Colonic mucosa (tissue), 4 donors: ENCODE results near the gene IL11. TPM values are rescaled to one million over a fixed set of nuclear protein-coding genes. Genes with fewer than 3 reads are reported as not detected.

Experiments
- DNase-seq: peaks from one replicate; pipeline ENCODE4 v3.0.0-alpha.2; 2020
- H3K27ac ChIP-seq: fragments of 200-600 bp; one replicate; pipeline ENCODE4 v1.8.0; 2021
- H3K27me3 ChIP-seq: fragments of 200-600 bp; one replicate; pipeline ENCODE4 v1.8.0; 2021
- H3K36me3 ChIP-seq: fragments of 200-600 bp; one replicate; pipeline ENCODE4 v1.8.0; 2021
- H3K4me1 ChIP-seq: fragments of 200-600 bp; one replicate; pipeline ENCODE4 v1.8.0; 2021; ENCODE audit warnings: mild to moderate bottlenecking
- H3K4me3 ChIP-seq: fragments of 200-600 bp; one replicate; pipeline ENCODE4 v1.8.0; 2021
- H3K9ac ChIP-seq, 2 donors: one replicate each; pipeline ENCODE4 v1.7.0; 2013; ENCODE audit warnings: control low read depth in 2 of 2, low read depth in 2 of 2, low read length in 2 of 2
- H3K9me3 ChIP-seq: fragments of 200-600 bp; one replicate; pipeline ENCODE4 v1.8.0; 2021
- CTCF ChIP-seq: fragments of 200-600 bp; IDR thresholded peaks from one replicate; pipeline ENCODE4 v1.8.0; 2022; ENCODE audit warnings: antibody characterized with exemption, mild to moderate bottlenecking
- intact Hi-C: fragments of 100-400 bp; cut with DNase I; formaldehyde crosslinking; loops from one replicate; pipeline ENCODE4 v1.14.1; 2022
- total RNA-seq, 2 donors: library from RNA; stranded (reverse); fragmentation: NEBNext Ultra II Directional in 1 of 2; extraction: Animal tissue kit (Norgen Biotek cat#: 25700) in 1 of 2; gene quantifications; one replicate each; pipeline ENCODE4 v1.2.1, GENCODE V29; 2021
- donor health status: healthy.
- donor health status: DM: no; HTN: no; CAD: no.
- donor health status: DM: no; HTN: no; CAD: no.

Gene IL11
- total RNA-seq, 2 donors from 2014 or later: 0.64 TPM; not detected in 1

GRCh38 chr19:55373306-55373992, 3.2 kb upstream of the IL11 start:
- TF ChIP-seq CTCF: no peak
- no peak for DNase-seq
- intact Hi-C loops: no loop called here
- Histone ChIP-seq H3K9ac (no peak overlapping the region), H3K4me3 (no peak overlapping the region), H3K36me3 (no peaks in the 10 kb centered on the region), H3K27me3 (peaks cover 48% of the 10 kb centered on the region), H3K27ac (no peak overlapping the region), H3K9me3 (no peaks in the 10 kb centered on the region), H3K4me1 (peaks cover 4% of the 10 kb centered on the region)

DNA sequence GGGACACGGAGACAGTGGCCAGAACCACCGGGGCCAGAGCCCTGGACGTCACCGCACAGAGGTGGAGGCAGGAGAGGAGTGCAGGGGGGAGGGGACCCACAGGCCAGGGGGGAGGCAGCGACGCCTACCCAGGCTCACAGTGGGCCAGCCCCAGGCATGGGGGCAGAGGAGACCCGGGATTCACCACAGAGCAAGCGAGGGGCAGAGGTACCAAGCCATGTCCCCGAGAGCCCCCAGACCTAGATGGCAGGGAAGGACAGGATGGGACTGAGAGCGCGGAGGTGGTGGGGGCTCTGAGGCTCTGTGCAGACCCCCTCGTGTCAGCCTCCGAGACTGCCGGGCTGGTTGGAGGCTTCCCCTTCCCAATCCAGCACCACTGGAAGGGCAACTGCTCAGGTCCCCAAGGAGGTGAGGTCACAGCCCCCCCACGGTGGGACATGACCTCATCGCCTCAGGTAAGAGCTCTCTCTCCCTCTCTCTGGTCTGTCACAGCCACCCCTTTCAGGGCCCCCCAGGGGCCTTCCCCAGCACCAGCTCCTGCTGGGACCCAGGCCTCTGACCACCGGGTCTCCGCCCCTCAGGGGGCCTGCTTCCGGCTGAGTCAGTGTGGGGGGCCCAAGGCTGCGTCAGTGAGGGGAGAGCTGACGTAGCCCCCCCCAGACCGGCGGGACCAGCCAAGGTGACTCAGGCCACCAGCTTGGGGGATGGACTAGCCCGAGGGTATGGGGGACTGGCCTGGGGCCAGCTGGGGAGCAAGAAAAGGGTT, 2.2 kb upstream of the IL11 start:
- intact Hi-C loops: no loop called here
- DNase-seq: no peak
- no peaks in the 10 kb centered on the region for H3K9me3 ChIP-seq
- H3K27me3 ChIP-seq: peaks cover 53% of the 10 kb centered on the region
- H3K4me3 ChIP-seq: no peak overlapping the region
- no peak for TF ChIP-seq CTCF
- peaks cover 4% of the 10 kb centered on the region for H3K4me1 ChIP-seq
- no peak overlapping the region for H3K27ac ChIP-seq
- H3K36me3 ChIP-seq: no peaks in the 10 kb centered on the region
- H3K9ac ChIP-seq: no peak overlapping the region

GRCh38 chr19:55369653-55370304, 484 bp downstream of the IL11 start:
- peaks cover 4% of the 10 kb centered on the region for H3K4me1 ChIP-seq
- H3K4me3 ChIP-seq: peak overlapping the region; percentile 17
- no peak for DNase-seq
- peaks cover 53% of the 10 kb centered on the region for H3K27me3 ChIP-seq
- TF ChIP-seq CTCF: no peak
- intact Hi-C loops: no loop called here
- no peaks in the 10 kb centered on the region for H3K36me3 ChIP-seq
- no peak overlapping the region for H3K27ac ChIP-seq
- H3K9me3 ChIP-seq: no peaks in the 10 kb centered on the region
- H3K9ac ChIP-seq: no peak overlapping the region

DNA sequence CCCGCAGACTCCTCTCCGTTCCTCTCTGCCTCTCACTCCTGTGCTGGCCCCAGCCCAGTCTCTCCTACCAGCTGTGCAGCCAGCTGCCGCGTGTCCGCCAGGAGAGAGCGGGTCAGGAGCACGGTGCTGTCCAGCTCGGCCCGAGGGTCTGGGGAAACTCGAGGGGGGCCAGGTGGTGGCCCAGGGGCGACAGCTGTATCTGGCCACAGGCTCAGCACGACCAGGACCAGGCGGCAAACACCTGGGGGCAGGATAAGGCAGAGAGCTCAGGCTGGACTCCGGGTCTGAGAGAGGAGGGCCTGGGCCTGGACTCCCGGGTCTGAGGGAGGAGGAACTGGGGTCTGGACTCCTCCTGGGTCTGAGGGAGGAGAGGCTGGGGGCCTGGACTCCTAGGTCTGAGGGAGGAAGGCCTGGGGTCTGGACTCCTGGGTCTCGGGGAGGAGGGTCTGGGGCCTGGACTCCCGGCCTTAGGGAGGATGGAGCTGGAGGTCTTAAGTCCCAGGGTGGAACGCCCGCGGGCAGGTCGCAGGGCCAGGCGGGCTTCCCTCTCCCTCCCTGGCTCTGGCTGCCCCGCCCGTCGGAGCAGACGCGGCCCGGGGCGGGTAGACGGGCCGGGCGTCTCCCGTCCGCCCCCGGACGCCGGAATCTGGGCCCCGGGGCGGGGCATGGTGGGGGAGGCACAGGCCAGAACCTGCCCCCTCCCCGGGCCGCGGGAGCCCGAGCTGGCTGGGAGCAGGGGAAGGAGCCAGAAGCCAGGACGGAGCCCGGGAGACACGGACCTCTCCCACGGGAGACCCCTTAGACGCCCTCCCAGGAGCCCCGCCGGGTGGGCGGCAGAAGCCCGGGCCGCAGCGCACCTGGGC, 1.3 kb downstream of the IL11 start:
- H3K9me3 ChIP-seq: no peaks in the 10 kb centered on the region
- H3K4me3 ChIP-seq: no peak overlapping the region
- H3K4me1 ChIP-seq: peaks cover 4% of the 10 kb centered on the region
- DNase-seq: no peak
- H3K27me3 ChIP-seq: peaks cover 49% of the 10 kb centered on the region
- H3K27ac ChIP-seq: no peak overlapping the region
- no peak for TF ChIP-seq CTCF
- H3K9ac ChIP-seq: no peak overlapping the region
- intact Hi-C loops: no loop called here
- no peaks in the 10 kb centered on the region for H3K36me3 ChIP-seq

GRCh38 chr19:55368106-55368505, 2.2 kb downstream of the IL11 start:
- H3K27ac ChIP-seq: no peak overlapping the region
- H3K36me3 ChIP-seq: no peaks in the 10 kb centered on the region
- no peak for DNase-seq
- intact Hi-C loops: no loop called here
- no peak overlapping the region for H3K9ac ChIP-seq
- H3K27me3 ChIP-seq: peaks cover 48% of the 10 kb centered on the region
- H3K4me1 ChIP-seq: peaks cover 4% of the 10 kb centered on the region
- no peaks in the 10 kb centered on the region for H3K9me3 ChIP-seq
- H3K4me3 ChIP-seq: no peak overlapping the region
- no peak for TF ChIP-seq CTCF
